Measurements from ENCODE around the gene SPRR2B. TPM values are rescaled to one million over a fixed set of nuclear protein-coding genes. Genes with fewer than 3 reads are reported as not detected.
"Not testable (repeated sequence)": the region's sequence is repeated elsewhere in the genome, so short reads cannot be mapped to it uniquely, and the experiment has no call there.

Gene SPRR2B
- total and polyA plus RNA-seq, 10 of the 15 experiments (the other 5 are each of a cell fraction or from before 2014, with no cell fraction given), result not detected

GRCh38 chr1:153119491-153119971 lies 48.1 kb upstream of the SPRR2B start:
- Histone ChIP-seq H3K27ac (ENCODE audit: control insufficient read depth, insufficient read depth) (no peak overlapping the region), H3K4me3 (no peak overlapping the region), H4K20me1 (ENCODE audit: control insufficient read depth, insufficient read depth) (no peaks in the 10 kb centered on the region), H3K4me2 (ENCODE audit: control insufficient read depth, insufficient read depth) (no peak overlapping the region), H3K79me2 (ENCODE audit: control insufficient read depth, insufficient read depth, low read length) (no peaks in the 10 kb centered on the region), H3K4me1 (ENCODE audit: control insufficient read depth, insufficient read depth, low read length) (no peaks in the 10 kb centered on the region), H2AFZ (ENCODE audit: control insufficient read depth, low read depth, low read length) (no peak overlapping the region), H3K27me3 (replicated peaks in 1 of 2; ENCODE audit: control insufficient read depth in 2 of 2, insufficient read depth in 2 of 2, low read length in 1 of 2) (no peaks in the 10 kb centered on the region), H3K9ac (ENCODE audit: control insufficient read depth, insufficient read depth, low read length) (no peak overlapping the region), H3K9me3 (replicated peaks; ENCODE audit: control insufficient read depth, insufficient read depth, low read length) (no peaks in the 10 kb centered on the region; the same call in 2 of the 3 replicates), H3K36me3 (ENCODE audit: control insufficient read depth in 2 of 2, insufficient read depth in 2 of 2, low read length in 1 of 2) (no peaks in the 10 kb centered on the region)
- DNase-seq (ENCODE audit: low read depth, low spot score) (no peak), FAIRE-seq (peak; percentile 64), ATAC-seq (no peak)
- ChIA-PET RAD21 (ENCODE audit: unreplicated experiment) (interaction anchor here (1.0 kb wide), 1 partner anchor 12 kb away, joined by 3 read pairs; no protein-coding TSS in a partner anchor), CTCF (interaction anchor here (0.7 to 1.1 kb wide), 3 partner anchors 20 to 158 kb away, joined by 3 read pairs; no protein-coding TSS in a partner anchor), POLR2A (no interaction called here), SMC1A (ENCODE audit: uncharacterized antibody, unreplicated experiment) (interaction anchor here (1.0 to 1.4 kb wide), 4 partner anchors 25 to 75 kb away, joined by 3 to 4 read pairs (median 3); no protein-coding TSS in a partner anchor)
- TF ChIP-seq EZH2 (IDR thresholded peaks at IDR 0.05; ENCODE audit: borderline replicate concordance, control insufficient read depth, low read depth, low read length) (no peak), ZZZ3 (IDR thresholded peaks at IDR 0.05; ENCODE audit: control insufficient read depth, insufficient read length, low read depth) (no peak), YY1 (IDR thresholded peaks at IDR 0.05; ENCODE audit: low read depth, low read length) (no peak), SMAD1 (IDR thresholded peaks at IDR 0.05; ENCODE audit: low read depth, partially characterized antibody) (no peak), CBX3 (IDR thresholded peaks at IDR 0.05; ENCODE audit: borderline replicate concordance, low read depth) (no peak), NR2C2 (IDR thresholded peaks at IDR 0.05; ENCODE audit: borderline replicate concordance, control insufficient read depth, insufficient read length, low read depth) (no peak), KAT2A (conservative IDR thresholded peaks at IDR 0.05; ENCODE audit: control insufficient read depth, low read depth, low read length) (no peak), BMI1 (IDR thresholded peaks at IDR 0.05; ENCODE audit: borderline replicate concordance) (no peak), TCF7 (IDR thresholded peaks at IDR 0.05; ENCODE audit: borderline replicate concordance) (no peak), BCL11A (IDR thresholded peaks at IDR 0.05; ENCODE audit: low read depth, low read length) (no peak), CREM (IDR thresholded peaks at IDR 0.05; ENCODE audit: low read depth) (no peak), RUNX3 (IDR thresholded peaks at IDR 0.05; ENCODE audit: low read length) (no peak), STAT3 (IDR thresholded peaks at IDR 0.05; ENCODE audit: low read depth, low read length) (no peak)
- in situ Hi-C loops (cut with MboI) (no loop called here), intact Hi-C loops (cut with micrococcal nuclease; ENCODE audit: unreplicated experiment) (no loop called here)
- 2% methylated on average over 3 of the region's 3 CpGs for WGBS (ENCODE audit: insufficient coverage, insufficient replicate concordance, low lambda C conversion rate, missing lambda C conversion rate)
- no TSS peak for BruUV-seq (replicated peaks)

- CTCF ChIA-PET; ATAC-seq; H3K9me3 ChIP-seq (replicated peaks; ENCODE audit: control insufficient read depth, insufficient read depth, low read length); DNase-seq (ENCODE audit: low read depth, low spot score); H3K4me2 ChIP-seq (ENCODE audit: control insufficient read depth, insufficient read depth); H3K4me1 ChIP-seq (ENCODE audit: control insufficient read depth, insufficient read depth, low read length); H3K79me2 ChIP-seq (ENCODE audit: control insufficient read depth, insufficient read depth, low read length); H3K9ac ChIP-seq (ENCODE audit: control insufficient read depth, insufficient read depth, low read length); H3K36me3 ChIP-seq (ENCODE audit: control insufficient read depth in 2 of 2, insufficient read depth in 2 of 2, low read length in 1 of 2); H3K4me3 ChIP-seq; H2AFZ ChIP-seq (ENCODE audit: control insufficient read depth, low read depth, low read length); H3K27ac ChIP-seq (ENCODE audit: control insufficient read depth, insufficient read depth); RAD21 ChIA-PET (ENCODE audit: unreplicated experiment); H3K27me3 ChIP-seq (replicated peaks in 1 of 2; ENCODE audit: control insufficient read depth in 2 of 2, insufficient read depth in 2 of 2, low read length in 1 of 2); FAIRE-seq; H4K20me1 ChIP-seq (ENCODE audit: control insufficient read depth, insufficient read depth); in situ Hi-C loops (cut with MboI); intact Hi-C loops (cut with micrococcal nuclease; ENCODE audit: unreplicated experiment); BruUV-seq (replicated peaks): not testable (repeated sequence)
- SMC1A ChIA-PET (ENCODE audit: uncharacterized antibody, unreplicated experiment), result interaction anchor here (1.2 kb wide), 1 partner anchor 23 kb away, joined by 3 read pairs; no protein-coding TSS in a partner anchor
- POLR2A ChIA-PET, result interaction anchor here (0.6 to 1.1 kb wide), 2 partner anchors 14 to 447 kb away, joined by 3 read pairs; no protein-coding TSS in a partner anchor
Observed at GRCh38 chr1:153115264-153115663, 43.9 kb upstream of the SPRR2B start.
